ENCODE data around the gene SYT10.
"Not testable (repeated sequence)": the region's sequence is repeated elsewhere in the genome, so short reads cannot be mapped to it uniquely, and the experiment has no call there.

The SYT10 gene, protein sequence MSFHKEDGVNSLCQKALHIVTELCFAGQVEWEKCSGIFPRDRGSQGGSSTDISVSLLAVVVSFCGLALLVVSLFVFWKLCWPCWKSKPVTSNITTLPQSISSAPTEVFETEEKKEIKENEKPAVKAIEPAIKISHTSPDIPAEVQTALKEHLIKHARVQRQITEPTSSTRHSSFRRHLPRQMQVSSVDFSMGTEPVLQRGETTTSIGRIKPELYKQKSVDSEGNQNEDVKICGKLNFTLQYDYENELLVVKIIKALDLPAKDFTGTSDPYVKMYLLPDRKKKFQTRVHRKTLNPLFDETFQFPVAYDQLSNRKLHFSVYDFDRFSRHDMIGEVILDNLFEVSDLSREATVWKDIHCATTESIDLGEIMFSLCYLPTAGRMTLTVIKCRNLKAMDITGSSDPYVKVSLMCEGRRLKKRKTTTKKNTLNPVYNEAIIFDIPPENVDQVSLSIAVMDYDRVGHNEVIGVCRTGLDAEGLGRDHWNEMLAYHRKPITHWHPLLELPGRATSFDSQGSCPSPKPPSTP

DNA sequence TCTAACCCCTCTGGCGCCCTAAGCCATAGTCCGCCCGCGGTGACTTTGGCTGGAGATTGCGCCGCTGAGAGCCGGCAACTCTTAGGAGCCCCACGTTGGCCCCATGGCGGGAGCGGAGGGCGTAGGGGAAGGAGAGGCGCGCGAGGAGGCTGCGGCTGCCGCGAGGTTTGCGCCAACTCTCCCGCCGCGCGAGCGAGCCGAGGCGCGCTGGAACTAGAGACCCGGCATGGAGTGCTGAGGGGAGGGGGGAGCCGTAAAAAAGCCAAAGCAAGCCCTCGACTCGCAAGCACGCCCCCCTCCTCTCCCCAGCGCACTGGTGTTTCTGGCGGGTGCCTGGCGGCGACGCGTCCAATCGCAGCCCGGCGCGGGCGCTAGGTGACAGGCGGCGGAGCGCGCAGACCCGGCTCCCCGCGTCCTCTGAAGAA, at the start of gene SYT10:
SYT10 (minus strand) TSS at position 233 of the 425 bp plus-strand sequence. CDS start 297 bp downstream, outside the sequence.
- no peak for DNase-seq

DNA sequence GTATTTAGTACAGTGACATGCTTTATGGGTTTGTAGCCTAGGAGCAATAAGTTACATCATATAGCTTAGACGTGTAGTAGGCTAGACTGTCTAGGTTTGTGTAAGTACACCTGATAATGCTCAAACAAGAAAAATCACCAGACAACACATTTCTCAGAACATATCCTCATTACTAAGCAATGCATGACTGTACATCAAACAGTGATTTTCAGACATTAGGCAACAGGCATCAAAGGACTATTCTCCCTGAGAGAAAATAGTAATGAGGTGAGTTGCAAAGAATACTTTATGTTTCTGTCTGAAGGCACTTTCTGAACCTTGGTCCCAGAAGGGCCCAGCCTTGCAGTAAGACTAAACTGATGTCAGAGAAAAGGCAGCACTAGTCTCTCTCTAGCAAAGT, 48.4 kb upstream of the SYT10 start:
- no peak for DNase-seq

DNA sequence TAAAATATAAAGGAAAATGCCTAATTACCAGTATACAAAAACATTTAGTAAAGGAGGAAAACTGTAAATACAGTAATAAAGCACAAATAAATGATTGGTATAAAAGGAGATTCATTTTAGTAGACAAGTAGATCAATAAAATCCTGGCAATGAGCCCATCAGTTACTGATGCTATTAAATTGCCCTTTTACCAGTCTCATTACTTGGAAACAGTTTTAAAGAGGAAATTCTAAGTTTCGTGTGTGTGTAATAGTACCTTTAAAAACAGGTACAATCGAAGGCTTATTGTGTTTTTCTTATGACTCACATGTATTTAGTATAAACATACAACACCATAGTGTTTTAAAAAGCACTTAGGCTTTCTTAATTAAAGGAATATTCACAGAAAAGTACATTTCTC, 46.4 kb upstream of the SYT10 start:
- no peak for DNase-seq

DNA sequence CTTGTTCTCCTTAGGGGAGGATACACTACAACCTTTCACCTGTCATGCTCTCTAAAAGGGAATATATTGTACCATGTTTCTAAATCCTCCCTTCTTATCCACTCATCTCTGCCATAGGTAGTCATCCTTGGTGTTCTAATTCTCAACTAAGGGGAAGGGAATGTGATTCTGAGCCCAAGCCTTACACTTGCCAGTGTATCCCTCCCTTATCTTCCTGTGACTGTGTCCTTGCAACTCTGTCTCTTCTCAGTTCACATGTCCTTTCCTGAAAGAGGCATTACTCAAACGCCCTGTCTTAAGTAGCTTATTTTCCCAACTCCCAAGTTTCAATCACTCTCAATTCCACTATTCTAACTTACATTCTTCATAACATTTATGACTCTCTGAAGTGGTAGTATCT, 44.5 kb upstream of the SYT10 start:
- no peak for DNase-seq

DNA sequence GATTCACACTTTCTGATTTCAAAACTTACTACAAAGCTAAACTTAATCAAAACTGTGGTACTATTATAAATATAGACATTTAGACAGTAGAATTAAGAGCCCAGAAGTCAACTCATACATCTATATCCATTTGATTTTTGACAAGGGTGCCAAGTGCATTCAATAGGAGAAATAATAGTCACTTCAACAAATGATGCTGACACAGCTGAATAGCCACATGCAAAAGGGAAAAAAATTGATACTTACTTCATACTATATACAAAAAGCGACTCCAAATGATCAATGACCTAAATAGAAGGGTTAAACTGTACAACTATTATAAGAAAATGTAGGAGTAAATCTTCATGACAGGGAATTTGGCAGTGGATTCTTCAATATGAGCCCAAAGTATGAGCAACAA, 40.7 kb upstream of the SYT10 start:
- DNase-seq, result no peak

DNA sequence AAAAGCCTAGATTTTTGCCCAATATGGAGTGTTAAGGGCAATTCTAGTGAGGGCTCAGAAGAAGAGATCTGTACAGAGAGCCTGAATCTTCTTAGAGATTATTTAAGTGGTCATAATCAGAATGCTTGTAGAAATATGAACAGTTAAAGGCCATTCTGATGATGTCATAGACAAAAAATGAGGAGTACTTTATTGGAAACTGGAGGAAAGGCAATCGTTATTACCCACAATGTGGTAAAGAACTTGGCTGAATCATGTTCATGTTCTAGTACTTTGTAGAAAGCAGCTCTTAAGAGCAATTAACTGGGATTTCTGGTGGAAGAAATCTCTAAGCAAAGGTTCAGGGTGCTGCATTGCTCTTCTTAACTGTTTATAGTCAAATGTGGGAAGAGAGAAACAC, 36.4 kb upstream of the SYT10 start:
- DNase-seq, result no peak

DNA sequence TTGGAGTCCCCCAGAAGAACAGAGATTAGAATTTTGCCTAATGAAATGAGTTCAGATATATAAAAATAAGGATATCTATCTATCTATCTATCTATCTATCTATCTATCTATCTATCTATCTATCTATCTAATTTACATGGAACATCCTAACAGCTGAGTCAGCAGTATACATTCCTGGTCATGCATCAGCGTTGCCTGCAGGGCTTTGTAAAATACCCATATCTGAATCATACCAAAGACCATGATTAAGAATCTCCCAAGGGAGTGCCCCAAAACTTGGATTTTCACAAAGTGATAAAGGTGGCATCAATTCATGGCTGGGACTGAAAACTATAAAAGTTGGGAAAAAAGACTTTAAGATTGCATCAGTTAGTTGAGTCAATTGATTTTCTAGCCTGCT, 32.7 kb upstream of the SYT10 start:
- DNase-seq, result no peak

DNA sequence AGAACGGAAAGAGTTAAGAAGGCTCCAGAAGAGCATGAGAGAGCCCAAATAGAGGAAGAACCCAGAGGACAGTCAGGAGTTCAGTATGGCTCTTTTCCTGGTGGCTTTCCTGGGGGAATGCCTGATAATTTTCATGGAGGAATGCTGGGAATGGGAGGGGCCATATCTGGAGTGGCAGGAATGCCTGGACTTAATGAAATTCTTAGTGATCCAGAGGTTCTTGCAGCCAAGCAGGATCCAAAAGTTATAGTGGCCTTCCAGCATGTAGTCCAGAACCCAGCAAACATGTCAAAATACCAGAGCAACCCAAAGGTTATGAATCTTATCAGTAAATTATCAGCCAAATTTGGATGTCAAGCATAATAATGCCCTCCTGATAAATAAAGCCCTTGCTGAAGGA, 15.5 kb upstream of the SYT10 start:
- no peak for DNase-seq

DNA sequence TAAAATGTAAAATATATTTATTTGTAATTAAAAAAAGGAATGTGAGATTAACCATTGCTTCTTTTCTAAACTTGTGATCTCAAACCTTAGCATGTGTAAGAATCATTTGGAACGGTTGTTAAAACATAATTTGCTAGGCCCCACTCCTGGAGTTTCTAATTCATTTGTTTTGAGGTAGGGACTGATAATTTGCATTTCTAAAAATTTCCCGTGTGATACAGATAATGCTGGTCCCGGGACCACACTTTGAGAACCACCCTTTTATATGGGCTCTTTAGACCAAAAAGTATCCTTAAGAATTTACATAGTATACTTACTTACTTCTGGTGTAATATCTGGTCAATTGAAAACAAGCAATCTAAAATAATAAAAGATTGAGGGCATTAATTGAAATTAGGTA, 10.9 kb upstream of the SYT10 start:
- no peak for DNase-seq

DNA sequence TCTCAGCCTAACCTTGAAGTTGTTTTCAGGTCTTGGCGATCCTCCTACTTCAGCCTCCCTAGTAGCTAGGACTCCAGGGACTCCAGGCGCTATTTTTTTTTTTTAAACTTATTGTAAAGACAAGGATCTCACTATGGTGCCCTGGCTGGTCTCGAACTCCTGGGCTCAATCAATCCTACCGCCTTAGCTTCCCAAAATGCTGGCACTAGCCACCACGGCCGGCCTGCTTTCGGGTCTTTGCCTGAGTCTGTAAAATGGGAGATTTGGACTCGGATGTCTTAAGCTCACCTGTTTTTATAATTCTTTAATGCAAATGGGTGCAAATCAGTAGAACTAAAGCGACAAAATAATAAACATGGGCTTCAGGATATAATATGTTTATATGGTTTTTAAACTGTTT, 858 bp upstream of the SYT10 start:
- no peak for DNase-seq

DNA sequence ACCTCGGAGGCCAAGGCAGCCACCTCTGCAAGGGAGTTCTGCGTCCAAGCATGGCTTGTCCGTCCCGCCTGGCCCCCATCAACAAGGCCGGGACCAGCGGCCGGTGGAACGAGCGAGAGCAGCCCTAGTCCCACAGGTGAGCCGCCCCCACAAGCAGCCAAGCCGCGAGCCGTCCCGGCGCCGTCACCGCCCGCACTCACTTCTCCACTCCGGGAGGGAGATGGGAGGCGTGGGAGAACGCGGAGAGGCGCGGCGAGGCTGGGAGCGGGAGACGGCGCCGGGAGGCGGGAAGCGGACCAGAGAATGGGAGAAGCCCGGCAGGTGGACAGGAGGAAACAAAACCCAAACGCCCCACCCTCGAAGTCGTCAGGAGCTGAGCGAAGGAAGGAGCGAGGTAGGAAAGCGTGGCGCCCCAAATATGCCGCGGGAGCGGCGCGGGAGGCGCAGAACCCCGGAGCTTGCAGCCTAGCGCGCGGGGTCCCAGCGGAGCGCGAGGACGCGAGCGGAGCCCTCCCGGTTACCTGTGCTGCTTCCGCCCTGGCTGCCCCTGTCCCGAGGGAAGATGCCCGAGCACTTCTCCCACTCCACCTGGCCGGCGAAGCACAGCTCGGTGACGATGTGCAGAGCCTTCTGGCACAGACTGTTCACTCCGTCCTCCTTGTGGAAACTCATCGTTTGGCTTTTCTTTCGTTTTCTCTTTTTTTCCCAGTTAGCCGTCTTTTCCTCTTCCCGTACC, 600 bp downstream of the SYT10 start:
- DNase-seq, result peak; percentile 9

DNA sequence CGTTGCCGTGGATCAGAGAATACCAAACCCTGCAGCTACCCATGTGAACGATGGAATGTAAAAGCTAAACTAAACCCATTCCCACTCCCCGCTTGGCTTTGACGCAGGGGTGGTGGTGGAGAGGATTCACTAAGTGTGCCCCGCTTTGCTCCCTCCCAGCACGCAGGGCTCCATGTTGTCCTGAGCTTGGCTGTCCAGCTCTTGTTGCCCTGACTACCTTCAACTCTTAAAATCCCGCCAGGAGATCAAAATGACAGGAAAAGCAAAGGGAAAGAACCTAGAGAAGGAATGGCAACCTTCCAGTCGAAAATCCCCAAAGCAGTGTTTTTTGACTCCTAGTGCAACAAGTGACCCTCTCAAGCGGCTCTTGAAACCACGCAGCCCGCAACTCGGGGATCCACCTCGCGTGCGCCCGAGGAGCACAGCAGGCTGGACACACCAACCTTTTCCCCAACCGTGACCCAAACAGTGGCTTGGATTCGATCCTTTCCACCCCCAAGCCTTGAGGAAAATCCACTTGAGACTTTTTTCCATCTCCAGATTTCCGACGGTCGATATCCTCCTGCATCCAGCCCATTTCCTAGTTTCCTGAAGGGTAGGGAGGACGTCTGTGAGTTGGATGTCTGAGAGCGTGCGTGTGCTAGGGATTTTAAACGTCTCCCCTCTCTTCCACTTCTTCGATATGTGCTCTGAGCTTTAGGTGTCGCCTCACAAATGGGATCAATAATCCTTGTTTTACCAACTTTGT, 1.4 kb downstream of the SYT10 start:
- DNase-seq, result no peak

DNA sequence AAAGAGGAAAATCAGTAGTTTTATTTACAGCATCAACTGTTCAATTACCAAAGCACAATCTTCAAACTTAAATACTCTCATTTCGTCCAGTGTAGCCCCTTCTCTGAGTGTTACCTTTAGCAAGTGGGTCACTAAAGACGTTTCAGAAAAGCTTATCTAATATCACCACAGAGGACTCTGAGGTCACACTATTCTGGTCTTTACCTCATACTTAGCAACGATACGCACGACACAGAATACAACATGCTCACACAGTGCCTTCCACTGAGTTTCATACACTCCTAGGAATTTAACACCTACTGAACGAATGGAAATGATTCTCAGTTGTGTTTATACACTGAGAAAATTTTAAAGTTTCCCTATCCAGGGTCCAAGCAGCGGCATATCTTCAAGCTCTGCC, 2.0 kb downstream of the SYT10 start:
- DNase-seq, result no peak

DNA sequence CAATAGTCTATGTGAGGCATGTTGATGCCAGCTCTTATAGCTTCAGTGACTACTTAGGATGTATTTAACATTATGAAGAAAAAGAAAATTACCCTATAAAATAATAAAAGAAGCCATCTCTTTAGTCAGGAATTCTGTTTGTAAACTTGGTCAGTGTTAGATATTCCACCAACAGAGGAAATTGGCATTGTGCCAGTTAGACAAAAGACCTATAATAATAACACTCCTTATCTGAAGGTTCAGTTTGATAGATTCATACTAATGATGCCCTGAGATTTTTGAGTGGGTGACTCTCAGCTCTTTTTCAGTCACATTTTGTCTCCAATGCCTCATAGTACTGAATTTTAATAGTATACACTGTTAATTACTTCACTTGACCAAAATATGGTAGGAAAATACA, 6.6 kb downstream of the SYT10 start:
- no peak for DNase-seq

DNA sequence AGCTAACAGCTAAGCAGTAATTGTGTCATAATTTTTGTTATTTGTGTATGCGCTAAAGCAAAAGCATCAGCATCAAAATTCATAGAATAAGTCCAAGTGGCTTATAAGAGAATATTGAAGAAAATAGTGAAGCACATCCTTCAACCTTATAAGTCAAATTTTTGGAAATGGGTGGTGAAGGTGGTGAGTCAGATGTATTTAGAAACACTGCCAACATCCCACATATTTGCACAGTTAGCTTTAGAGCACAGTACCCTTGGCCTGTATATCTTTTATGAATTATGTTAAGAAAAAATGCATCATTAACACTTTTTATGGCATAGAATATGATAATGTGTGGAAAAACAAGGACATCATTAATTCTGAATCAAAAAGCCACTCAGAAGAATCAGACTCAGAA, 8.0 kb downstream of the SYT10 start:
- DNase-seq, result no peak

DNA sequence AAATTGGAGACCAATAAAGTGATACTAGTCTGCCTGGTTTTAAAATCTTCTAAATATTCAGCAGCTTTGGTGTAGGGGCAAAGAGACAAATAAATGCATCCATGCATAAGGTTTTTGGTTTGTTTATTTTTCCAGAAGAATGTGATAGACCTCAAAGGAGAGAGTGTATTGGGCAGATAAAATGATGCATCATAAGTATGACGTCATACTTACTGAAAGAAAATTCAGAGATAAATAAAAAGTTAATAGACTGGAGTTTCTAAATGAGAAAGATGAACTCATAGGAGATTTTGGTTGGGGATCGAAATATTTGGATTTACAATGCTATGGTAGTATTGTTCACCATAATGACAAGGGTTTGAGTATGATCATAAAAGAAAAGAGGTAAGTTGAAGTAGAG, 10.2 kb downstream of the SYT10 start:
- DNase-seq, result no peak

DNA sequence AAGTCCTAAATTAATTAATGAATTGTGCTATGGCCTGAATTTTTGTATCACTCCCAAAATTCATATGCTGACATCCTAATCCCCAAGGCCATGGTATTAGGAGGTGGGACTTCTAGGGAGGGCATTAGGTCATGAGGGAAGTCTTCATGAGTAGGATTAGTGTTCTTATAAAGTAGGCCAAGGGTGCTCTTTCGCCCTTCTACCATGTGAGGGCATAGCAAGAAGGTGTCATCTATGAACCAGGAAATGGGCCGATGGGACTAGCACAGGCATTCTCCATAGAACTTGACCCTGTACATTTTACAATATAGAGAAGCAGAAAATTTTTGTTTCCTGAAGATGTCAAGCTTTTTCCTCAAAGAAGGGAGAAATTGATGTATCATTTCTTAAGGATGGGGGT, 12.5 kb downstream of the SYT10 start:
- peak; percentile 2 for DNase-seq

DNA sequence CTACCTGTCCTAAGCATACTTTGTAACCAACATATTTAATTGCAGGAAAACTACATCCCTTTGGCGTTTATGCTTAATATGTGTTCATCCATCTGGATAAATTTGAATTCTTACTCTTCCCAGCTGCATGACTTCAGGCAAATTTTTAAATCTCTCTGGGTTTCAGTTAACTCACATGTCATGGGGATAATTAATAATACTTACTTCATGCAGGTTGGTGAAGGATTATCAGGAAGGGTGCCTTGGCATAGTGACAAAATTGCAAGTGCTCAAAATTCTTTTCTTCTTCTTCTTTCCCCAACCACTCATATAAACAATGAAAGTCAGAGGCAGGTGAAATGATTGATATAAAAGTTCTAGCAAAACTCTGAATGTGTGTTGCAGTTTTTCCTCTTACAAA, 15.9 kb downstream of the SYT10 start:
- DNase-seq, result no peak

DNA sequence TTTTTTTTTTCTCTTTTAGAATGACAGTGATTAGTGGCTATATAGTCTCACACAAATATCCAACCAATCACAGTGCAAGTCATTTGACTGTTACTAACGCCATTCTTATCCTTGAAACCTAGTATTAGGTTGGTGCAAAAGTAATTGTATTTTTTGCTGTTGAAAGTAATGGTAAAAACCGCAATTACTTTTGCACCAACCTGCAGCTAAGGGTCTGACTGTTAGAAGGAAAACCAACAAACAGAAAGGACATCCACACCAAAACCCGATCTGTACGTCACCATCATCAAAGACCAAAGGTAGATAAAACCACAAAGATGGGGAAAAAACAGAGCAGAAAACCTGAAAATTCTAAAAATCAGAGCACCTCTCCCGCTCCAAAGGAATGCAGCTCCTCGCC, 27.2 kb downstream of the SYT10 start:
- DNase-seq, result not testable (repeated sequence)

DNA sequence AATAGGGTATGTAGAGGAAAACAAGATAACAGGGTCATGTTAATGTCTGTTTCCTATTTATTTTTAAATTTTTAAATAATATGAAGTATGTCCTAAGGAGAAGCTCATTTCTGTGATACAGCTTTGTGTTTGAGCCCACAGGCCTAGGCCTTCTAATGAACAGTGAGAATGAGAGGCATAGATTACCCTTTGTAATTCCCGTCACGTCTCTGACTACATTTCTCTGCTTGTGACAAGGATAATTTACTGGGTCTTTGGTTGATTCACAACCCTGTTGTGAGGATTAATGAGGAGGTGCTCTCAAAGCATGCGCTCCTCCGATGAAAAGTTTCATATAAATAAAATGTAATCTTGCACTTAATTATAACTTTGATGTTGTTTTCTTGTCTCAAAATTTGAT, 56.1 kb downstream of the SYT10 start:
- DNase-seq, result no peak

DNA sequence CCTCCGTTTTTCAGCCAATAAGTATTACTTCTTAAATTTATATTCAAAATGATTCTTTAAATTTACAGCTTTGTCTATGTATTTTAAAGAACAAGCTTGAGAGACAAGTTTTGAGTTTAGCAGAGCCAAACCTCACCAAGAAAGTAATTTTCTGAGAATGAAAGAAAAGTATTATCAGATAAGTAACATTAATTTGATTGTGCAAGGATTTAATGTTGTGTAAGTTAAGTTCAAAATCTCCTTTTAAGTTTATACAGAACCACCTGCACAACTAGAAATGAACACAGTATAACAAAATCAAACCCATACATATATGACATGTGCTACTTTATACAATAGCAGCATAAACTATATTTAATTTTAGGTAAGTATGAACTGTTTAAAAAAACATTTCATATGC, 63.5 kb downstream of the SYT10 start:
- DNase-seq, result no peak

DNA sequence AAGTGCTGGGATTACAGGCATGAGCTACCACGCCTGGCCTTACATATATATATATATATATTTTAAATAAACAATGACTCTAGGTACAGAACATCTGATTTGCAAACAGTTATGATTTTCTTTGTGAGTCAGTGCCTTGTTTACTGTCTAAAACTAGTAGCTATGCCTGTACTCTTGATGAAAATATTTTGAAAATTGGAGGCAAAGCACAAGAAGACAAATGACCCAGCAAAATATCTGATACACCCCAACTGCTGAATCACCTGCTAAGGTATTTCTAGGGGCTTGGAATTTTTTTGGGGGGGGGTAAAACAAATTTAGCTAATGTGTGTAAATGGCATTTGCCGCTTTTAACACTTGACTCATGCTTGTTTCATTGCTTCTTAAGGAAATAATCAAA, 69.3 kb downstream of the SYT10 start:
- DNase-seq, result no peak

DNA sequence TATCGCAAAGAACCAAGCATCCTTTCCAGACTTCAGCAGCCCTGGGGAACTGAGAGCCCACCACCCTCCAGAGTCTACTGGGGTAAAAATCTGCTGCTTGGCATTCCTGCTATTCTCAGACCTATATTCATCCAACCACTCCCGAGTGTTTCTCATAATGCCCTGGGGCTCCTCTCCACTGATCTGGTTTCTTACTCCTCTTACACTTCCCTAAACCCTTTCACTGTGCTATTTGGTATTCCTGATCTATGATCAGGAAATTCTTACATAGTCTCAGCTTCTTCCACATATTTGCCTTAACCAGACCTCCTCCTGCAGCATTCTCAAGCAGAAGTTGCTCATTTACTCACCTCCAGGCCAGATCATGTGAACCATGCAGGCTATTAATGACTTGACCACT, 82.4 kb downstream of the SYT10 start:
- no peak for DNase-seq

DNA sequence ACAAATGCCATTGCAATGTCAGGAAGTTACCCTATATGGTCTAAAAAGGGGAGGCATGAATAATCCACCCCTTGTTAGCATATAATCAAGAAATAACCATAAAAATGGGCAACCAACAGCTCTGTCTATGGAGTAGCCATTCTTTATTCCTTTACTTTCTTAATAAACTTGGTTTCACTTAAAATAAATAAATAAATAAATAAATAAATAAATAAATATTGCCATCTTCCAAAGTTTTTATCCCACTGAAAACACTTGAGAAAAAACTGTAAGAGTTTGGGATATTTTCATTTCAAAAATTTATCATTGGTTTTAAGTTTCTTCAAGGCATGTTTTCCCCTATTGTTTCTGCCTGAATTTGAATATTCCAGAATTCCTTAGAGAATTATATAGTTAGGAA, 89.8 kb downstream of the SYT10 start:
- DNase-seq, result no peak
